Measurements from ENCODE around the gene ZFYVE16.
A peak's percentile ranks its signal among the peaks of the same experiment; 100 is the strongest.
"Not testable (repeated sequence)": the region's sequence is repeated elsewhere in the genome, so short reads cannot be mapped to it uniquely, and the experiment has no call there.

ZFYVE16 gene

DNA sequence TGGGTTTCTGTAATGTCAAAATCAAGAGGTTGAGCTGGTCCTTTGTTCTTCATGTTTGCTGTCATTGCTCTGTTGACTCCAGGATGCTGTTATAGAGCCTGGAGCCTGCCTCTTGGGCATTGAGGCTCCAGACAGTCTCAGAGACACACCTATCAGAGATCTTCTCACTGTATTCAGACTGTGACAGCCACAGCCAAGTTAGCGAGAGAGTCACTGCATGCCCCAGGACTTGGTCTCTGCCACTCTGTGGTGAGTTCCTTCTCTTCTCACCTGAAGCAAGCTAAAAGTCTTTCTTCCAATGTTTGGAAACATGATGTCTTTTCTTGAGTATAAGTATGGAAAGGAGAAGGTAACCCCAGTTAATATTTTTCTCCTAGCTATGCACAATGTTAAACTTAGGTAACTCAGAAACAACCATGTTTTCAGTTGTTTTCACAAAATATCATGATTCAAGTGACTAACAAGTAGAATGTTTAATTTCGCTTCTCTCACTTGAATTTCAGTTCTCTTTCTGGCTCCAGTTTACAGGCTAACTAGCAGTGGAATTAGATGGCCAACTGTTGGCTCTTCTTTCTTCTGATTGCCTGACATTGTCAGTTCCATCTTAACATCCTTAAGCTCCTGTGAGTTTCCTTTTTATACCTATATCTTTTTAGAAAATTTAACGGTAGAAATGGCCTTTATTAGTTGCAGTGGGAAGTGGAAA lies 20.6 kb upstream of the ZFYVE16 start:
- DNase-seq (ENCODE audit: extremely low read depth, insufficient read length) = no peak
- no peak overlapping the region for H3K4me3 ChIP-seq (replicated peaks; ENCODE audit: low read depth, low read length)
- TF ChIP-seq, protein P1, sequence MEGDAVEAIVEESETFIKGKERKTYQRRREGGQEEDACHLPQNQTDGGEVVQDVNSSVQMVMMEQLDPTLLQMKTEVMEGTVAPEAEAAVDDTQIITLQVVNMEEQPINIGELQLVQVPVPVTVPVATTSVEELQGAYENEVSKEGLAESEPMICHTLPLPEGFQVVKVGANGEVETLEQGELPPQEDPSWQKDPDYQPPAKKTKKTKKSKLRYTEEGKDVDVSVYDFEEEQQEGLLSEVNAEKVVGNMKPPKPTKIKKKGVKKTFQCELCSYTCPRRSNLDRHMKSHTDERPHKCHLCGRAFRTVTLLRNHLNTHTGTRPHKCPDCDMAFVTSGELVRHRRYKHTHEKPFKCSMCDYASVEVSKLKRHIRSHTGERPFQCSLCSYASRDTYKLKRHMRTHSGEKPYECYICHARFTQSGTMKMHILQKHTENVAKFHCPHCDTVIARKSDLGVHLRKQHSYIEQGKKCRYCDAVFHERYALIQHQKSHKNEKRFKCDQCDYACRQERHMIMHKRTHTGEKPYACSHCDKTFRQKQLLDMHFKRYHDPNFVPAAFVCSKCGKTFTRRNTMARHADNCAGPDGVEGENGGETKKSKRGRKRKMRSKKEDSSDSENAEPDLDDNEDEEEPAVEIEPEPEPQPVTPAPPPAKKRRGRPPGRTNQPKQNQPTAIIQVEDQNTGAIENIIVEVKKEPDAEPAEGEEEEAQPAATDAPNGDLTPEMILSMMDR (IDR thresholded peaks at IDR 0.05; ENCODE audit: insufficient read depth, low read length, poor library complexity, severe bottlenecking) = no peak

DNA sequence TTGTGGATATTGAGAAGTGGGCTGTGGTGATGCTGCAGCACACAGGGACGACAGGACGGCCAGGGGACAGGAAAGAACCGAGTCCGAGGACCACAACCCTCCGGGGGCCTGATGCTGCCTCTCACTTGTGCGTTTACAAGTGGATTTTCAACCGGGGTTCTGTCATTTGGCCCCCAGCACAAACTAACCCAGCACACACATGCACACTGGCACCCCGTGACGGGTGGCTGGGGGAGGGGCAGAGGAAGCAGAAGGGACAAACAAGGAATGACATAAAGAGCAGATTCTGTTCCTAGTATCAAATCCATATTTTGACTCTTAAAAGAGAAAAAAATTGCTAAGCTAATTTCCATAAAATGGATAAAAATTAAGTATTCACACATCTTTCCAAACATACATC lies 18.3 kb upstream of the ZFYVE16 start:
- Histone ChIP-seq H3K36me3 (ENCODE audit: control insufficient read depth, insufficient read depth, low read length) (no peaks in the 10 kb centered on the region), H3K4me3 (replicated peaks; ENCODE audit: low read depth, low read length) (no peak overlapping the region), H3K27me3 (replicated peaks; ENCODE audit: control insufficient read depth, insufficient read depth, low read length) (no peaks in the 10 kb centered on the region)
- DNase-seq (ENCODE audit: extremely low read depth, insufficient read length) = no peak
- TF ChIP-seq, protein P1 (IDR thresholded peaks at IDR 0.05; ENCODE audit: insufficient read depth, low read length, poor library complexity, severe bottlenecking) = no peak

More for the DNA sequence above, 20.6 kb upstream of the ZFYVE16 start:
- Histone ChIP-seq H3K27me3 (replicated peaks; ENCODE audit: control insufficient read depth, insufficient read depth, low read length) (no peaks in the 10 kb centered on the region), H3K36me3 (ENCODE audit: control insufficient read depth, insufficient read depth, low read length) (no peaks in the 10 kb centered on the region)

GRCh38 chr5:80390413-80390812 lies 17.5 kb upstream of the ZFYVE16 start:
- H3K27me3 ChIP-seq (replicated peaks; ENCODE audit: control insufficient read depth, insufficient read depth, low read length); H3K36me3 ChIP-seq (ENCODE audit: control insufficient read depth, insufficient read depth, low read length); H3K4me3 ChIP-seq (replicated peaks; ENCODE audit: low read depth, low read length); DNase-seq (ENCODE audit: extremely low read depth, insufficient read length): not testable (repeated sequence)

- H3K36me3 ChIP-seq (ENCODE audit: control insufficient read depth, insufficient read depth, low read length); H3K4me3 ChIP-seq (replicated peaks; ENCODE audit: low read depth, low read length); H3K27me3 ChIP-seq (replicated peaks; ENCODE audit: control insufficient read depth, insufficient read depth, low read length); DNase-seq (ENCODE audit: extremely low read depth, insufficient read length): not testable (repeated sequence)
These were observed 16.6 kb upstream of the ZFYVE16 start for GRCh38 chr5:80391267-80391666.

DNA sequence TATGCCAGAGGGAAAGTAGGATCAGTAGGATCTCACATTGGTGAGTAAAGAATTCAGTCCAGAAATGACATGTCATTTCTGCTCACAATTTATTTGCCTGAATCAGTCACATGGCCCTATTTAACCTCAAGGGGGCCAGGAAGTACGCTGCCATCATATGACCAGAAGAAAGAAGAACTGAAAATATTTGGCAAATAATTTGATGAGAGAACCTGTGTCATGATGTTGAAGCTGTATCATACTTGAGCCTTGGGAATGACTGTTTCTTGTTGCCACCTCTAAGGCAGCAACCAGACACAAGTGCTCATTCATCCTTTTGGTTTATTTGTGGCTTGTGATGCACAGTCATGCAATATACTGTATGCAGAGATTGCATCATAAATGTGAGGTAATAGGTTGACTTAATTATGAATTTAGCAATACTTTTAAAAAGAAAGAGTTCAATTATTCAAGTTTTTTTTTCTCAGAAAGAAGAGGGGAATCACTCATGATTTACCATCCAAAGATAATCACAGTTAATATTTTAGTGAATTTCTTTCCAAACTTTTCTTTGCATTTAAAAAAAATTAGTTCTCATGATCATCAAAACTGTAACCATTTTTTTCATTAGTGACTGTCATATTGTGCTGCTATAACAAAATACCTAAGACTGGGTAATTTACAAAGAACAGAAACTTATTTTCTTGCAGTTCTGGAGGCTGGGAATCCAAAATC lies 8.2 kb upstream of the ZFYVE16 start:
- peak; percentile 39 for DNase-seq (ENCODE audit: extremely low read depth, insufficient read length)
- TF ChIP-seq, protein P1 (IDR thresholded peaks at IDR 0.05; ENCODE audit: insufficient read depth, low read length, poor library complexity, severe bottlenecking) = no peak
- Histone ChIP-seq H3K27me3 (replicated peaks; ENCODE audit: control insufficient read depth, insufficient read depth, low read length) (no peaks in the 10 kb centered on the region), H3K4me3 (replicated peaks; ENCODE audit: low read depth, low read length) (no peak overlapping the region), H3K36me3 (ENCODE audit: control insufficient read depth, insufficient read depth, low read length) (no peaks in the 10 kb centered on the region)

GRCh38 chr5:80400368-80400767 lies 7.5 kb upstream of the ZFYVE16 start:
- not testable (repeated sequence) for H3K27me3 ChIP-seq (replicated peaks; ENCODE audit: control insufficient read depth, insufficient read depth, low read length); H3K36me3 ChIP-seq (ENCODE audit: control insufficient read depth, insufficient read depth, low read length); DNase-seq (ENCODE audit: extremely low read depth, insufficient read length); H3K4me3 ChIP-seq (replicated peaks; ENCODE audit: low read depth, low read length)

- no peak overlapping the region for H3K4me3 ChIP-seq (replicated peaks; ENCODE audit: low read depth, low read length)
- TF ChIP-seq, protein P1 (IDR thresholded peaks at IDR 0.05; ENCODE audit: insufficient read depth, low read length, poor library complexity, severe bottlenecking) = no peak
- DNase-seq (ENCODE audit: extremely low read depth, insufficient read length) = no peak
- H3K36me3 ChIP-seq (ENCODE audit: control insufficient read depth, insufficient read depth, low read length) = no peaks in the 10 kb centered on the region
- no peaks in the 10 kb centered on the region for H3K27me3 ChIP-seq (replicated peaks; ENCODE audit: control insufficient read depth, insufficient read depth, low read length)
These were observed 4.1 kb upstream of the ZFYVE16 start for GRCh38 chr5:80403782-80404181.

Data from GM06990 (cell line).